ENCODE results near the gene RAB36. TPM values are rescaled to one million over a fixed set of nuclear protein-coding genes. Genes with fewer than 3 reads are reported as not detected.

Gene RAB36
- total RNA-seq, 6 experiments from 2014 or later, result 5.4 to 7.1 (median 6.3) TPM

DNA sequence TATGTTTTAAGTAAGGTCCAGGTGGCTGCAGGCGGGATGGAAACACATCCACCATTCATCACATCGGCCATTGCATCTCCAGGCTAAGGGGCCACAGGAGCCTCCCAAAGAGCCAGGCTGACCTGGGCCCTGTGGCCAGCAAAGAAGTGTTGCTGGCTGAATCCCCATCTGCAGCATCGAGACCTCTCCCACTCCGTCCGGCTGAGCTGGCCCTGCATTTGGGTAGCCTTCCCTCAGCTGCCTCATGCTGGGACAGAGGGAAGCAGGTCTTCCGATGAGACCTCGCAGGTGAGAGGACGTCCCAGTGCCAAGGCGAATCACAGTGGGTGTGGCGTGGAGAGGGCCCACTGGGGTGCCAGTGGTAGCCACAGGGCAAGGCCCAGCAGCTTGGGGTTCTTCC is 28.0 kb upstream of the RAB36 start:
- H3K27ac Mint-ChIP-seq, result no peak overlapping the region
- H3K36me3 Mint-ChIP-seq (ENCODE audit: low read depth), result no peaks in the 10 kb centered on the region
- H3K9me3 Mint-ChIP-seq, result no peaks in the 10 kb centered on the region
- H3K27me3 Mint-ChIP-seq (ENCODE audit: insufficient read depth), result peaks cover 7% of the 10 kb centered on the region
- H3K4me3 Mint-ChIP-seq, result no peak overlapping the region
- DNase-seq, result no peak
- no peaks in the 10 kb centered on the region; the same call in 1 of the 2 replicates for H3K4me1 Mint-ChIP-seq (ENCODE audit: low read depth)
- TF ChIP-seq, protein P1, sequence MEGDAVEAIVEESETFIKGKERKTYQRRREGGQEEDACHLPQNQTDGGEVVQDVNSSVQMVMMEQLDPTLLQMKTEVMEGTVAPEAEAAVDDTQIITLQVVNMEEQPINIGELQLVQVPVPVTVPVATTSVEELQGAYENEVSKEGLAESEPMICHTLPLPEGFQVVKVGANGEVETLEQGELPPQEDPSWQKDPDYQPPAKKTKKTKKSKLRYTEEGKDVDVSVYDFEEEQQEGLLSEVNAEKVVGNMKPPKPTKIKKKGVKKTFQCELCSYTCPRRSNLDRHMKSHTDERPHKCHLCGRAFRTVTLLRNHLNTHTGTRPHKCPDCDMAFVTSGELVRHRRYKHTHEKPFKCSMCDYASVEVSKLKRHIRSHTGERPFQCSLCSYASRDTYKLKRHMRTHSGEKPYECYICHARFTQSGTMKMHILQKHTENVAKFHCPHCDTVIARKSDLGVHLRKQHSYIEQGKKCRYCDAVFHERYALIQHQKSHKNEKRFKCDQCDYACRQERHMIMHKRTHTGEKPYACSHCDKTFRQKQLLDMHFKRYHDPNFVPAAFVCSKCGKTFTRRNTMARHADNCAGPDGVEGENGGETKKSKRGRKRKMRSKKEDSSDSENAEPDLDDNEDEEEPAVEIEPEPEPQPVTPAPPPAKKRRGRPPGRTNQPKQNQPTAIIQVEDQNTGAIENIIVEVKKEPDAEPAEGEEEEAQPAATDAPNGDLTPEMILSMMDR (IDR thresholded peaks at IDR 0.05), result no peak

DNA sequence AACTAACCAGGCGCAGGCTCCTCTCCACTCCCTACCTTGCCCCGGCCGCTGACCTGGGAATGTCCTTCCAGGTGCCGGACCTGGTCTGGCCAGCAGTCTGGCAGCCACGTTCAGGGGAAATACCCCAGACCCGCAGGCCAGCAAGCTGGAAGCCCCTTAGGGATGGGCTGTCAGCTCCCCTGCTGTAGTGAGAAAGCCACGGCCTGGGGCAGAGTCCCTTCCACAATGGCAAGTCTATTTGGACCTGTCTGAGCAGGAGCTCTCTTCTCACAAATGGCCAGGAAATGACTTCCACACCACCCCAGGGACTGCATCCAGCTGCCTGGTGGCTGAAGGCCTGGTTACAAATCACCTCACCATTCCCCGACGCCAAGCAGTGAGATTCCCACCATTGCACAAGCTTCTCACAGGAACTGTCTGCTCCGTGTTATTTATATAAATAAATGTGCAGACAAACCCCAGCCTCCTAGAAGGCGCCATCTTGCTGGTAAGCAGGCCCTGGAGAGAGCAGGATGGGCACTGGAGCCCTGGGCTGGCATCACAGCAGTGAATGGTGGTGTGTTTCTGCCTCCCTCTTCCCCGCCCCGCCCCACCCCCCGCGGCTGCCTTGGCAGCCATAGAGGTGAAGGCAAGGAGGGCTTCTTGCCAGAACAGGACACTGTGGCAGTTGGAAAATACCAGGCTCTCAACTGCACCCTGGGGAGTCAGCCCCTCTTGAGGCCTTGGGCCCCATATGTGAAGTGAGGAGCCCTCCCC is 27.2 kb upstream of the RAB36 start:
- no peak for DNase-seq
- Mint-ChIP-seq H3K4me3 (no peak overlapping the region), H3K27ac (no peak overlapping the region)

DNA sequence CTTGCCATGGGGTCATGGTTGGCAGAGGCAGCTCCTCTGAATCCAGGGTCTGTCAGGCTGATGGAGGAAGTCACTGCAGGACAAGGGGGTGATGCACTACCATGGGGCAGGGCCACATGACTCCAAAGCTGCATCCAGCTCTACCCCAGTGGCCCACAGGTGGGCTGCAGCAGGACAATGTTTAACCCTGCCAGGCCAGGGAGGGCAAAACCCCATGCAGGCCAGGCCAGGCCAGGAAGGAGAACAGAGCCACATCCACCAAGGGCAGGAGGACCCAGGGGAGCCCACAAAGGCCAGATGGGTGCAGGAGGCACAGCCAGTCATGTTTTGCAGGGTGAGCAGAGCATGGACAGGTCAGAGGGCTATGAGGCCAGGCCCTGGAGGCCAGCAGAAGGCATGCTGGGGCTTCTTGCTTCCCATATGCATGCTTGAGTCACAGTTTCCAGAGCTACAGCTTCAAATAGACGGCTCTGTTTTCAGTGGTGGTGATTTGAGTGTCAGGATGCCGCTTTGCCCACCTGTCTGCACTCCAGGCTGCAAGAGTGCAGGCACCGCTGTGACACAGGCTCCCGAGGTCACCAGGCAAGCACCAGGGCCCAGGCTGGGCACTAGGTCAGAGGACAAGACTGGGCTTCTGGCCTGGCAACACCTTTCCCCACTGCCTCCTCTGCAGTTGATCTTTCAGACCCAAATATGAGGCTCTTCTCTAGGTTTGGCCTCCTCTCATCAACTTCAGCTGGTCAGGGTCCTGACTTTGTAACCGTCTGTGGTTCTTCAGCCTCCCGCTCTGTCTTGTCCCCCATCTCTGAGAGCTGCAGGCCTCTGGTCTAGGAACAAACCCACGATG is 26.4 kb upstream of the RAB36 start:
- DNase-seq, result no peak
- no peaks in the 10 kb centered on the region for H3K9me3 Mint-ChIP-seq
- no peak overlapping the region for H3K27ac Mint-ChIP-seq
- TF ChIP-seq, protein P1 (IDR thresholded peaks at IDR 0.05), result no peak
- H3K4me3 Mint-ChIP-seq, result no peak overlapping the region
- peaks cover 5% of the 10 kb centered on the region; the same call in 1 of the 2 replicates for H3K36me3 Mint-ChIP-seq (ENCODE audit: low read depth)
- peaks cover 7% of the 10 kb centered on the region for H3K27me3 Mint-ChIP-seq (ENCODE audit: insufficient read depth)
- no peaks in the 10 kb centered on the region; the same call in 1 of the 2 replicates for H3K4me1 Mint-ChIP-seq (ENCODE audit: low read depth)

More for the DNA sequence above, 27.2 kb upstream of the RAB36 start:
- H3K4me1 Mint-ChIP-seq (ENCODE audit: low read depth), result no peaks in the 10 kb centered on the region; the same call in 1 of the 2 replicates
- peaks cover 2% of the 10 kb centered on the region; the same call in 1 of the 2 replicates for H3K36me3 Mint-ChIP-seq (ENCODE audit: low read depth)
- TF ChIP-seq, protein P1 (IDR thresholded peaks at IDR 0.05), result no peak
- H3K27me3 Mint-ChIP-seq (ENCODE audit: insufficient read depth), result peaks cover 7% of the 10 kb centered on the region
- H3K9me3 Mint-ChIP-seq, result no peaks in the 10 kb centered on the region

DNA sequence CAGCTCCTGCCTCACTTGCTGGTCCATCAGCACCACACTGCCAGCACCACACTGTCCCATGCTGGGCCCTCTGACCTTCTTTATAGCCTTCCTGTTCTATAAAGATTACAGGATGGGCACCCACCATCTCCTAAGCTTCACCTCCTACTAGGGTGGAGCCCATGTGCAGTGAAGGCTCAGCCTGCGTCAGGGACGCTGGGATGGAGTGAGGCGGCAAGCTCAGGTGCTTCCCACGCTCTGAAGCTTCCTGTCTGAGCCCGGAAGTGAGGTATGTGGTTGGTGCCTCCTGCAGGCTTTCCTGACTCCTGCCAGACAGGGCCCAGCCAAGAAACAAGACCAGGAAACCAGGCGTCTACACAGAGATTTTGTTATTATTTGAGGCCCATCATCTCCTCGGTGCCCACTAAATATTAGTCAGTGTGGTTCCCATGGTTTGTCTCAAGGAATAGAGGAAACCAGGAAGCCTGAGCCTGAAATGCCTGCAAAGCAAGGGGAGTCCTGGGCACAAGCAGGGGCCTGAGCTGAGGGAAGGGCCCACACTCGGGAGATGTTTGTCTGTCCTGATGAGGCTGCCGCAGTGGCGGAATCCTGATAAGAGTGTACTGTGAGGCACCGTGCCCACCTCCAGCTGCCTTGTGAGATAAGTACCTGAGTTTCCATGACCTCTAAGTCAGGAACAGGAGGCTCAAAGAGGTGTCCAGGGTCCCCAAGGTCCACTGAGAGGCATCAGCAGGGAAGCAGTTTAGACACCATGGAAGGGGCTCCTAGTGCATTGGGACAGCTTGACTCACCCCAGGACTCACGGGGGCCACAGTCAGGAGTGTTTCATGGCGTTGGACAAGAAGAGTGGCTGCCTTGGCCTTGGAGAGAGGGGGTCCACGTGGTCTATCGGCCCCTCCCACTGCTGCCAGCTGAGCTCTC is 25.5 kb upstream of the RAB36 start:
- no peaks in the 10 kb centered on the region; the same call in 1 of the 2 replicates for H3K4me1 Mint-ChIP-seq (ENCODE audit: low read depth)
- no peak for DNase-seq
- no peaks in the 10 kb centered on the region for H3K9me3 Mint-ChIP-seq
- H3K36me3 Mint-ChIP-seq (ENCODE audit: low read depth), result peaks cover 5% of the 10 kb centered on the region; the same call in 1 of the 2 replicates
- TF ChIP-seq, protein P1 (IDR thresholded peaks at IDR 0.05), result no peak
- H3K4me3 Mint-ChIP-seq, result no peak overlapping the region
- no peak overlapping the region for H3K27ac Mint-ChIP-seq
- H3K27me3 Mint-ChIP-seq (ENCODE audit: insufficient read depth), result peaks cover 7% of the 10 kb centered on the region

DNA sequence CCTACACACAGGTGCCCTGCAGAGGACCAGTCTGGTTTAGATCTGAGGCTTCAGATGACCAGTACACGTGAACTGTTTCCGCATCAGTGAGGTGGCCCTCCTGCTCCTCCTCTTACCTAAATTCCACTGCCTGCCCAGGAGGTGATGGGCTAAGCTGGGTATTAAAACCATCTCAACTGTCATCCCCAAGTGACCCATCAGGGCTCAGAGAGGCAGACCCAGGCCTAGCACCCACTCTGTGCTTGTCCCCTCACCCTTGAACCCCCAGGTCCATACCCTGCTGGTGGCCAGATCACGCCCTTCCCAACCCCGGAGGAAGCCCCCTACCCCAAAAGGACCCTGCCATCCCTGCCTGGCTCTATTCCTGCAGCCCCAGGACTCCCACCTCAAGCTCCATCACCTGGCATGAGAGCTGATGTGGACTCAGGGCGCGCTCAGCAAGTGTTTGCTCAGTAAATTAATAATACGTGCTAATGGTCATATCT is 24.8 kb upstream of the RAB36 start:
- Mint-ChIP-seq H3K9me3 (no peaks in the 10 kb centered on the region), H3K27me3 (ENCODE audit: insufficient read depth) (peaks cover 7% of the 10 kb centered on the region), H3K4me1 (ENCODE audit: low read depth) (no peaks in the 10 kb centered on the region; the same call in 1 of the 2 replicates), H3K27ac (no peak overlapping the region), H3K36me3 (ENCODE audit: low read depth) (peaks cover 5% of the 10 kb centered on the region; the same call in 1 of the 2 replicates), H3K4me3 (no peak overlapping the region)
- TF ChIP-seq, protein P1 (IDR thresholded peaks at IDR 0.05), result no peak
- no peak for DNase-seq

Data from HFFc6 (cell line).